Activated T-helper 1 cell treated with anti-CD3 and anti-CD28 coated beads, Interleukin-12 subunit alpha, Interleukin-12 subunit beta, Interleukin-2, Interleukin-4 antibody, amounts not matched to agents 30 ng/mL and 10 ng/mL and 1 ng/mL, durations not matched to agents 14 hours and 24 hours and 36 hours (primary cell): ENCODE results near the gene KRT23. TPM values are rescaled to one million over a fixed set of nuclear protein-coding genes. Genes with fewer than 3 reads are reported as not detected.

ENCODE experiments used
- DNase-seq: peaks from one replicate; pipeline ENCODE4 v3.0.0; 2021; ENCODE audit warnings: low spot score
- H3K27ac Mint-ChIP-seq: one replicate; pipeline ENCODE4 v1.8.0; 2021; ENCODE audit warnings: mild to moderate bottlenecking, mixed read lengths
- H3K27me3 Mint-ChIP-seq: one replicate; pipeline ENCODE4 v1.8.0; 2022; ENCODE audit warnings: mild to moderate bottlenecking, moderate library complexity, mixed read lengths; ENCODE audit not compliant: insufficient read depth
- H3K36me3 Mint-ChIP-seq: one replicate; pipeline ENCODE4 v1.8.0; 2021; ENCODE audit warnings: low read depth, mixed read lengths
- H3K4me1 Mint-ChIP-seq: one replicate; pipeline ENCODE4 v1.8.0; 2021; ENCODE audit warnings: low read depth, mixed read lengths
- H3K4me3 Mint-ChIP-seq: one replicate; pipeline ENCODE4 v1.8.0; 2021; ENCODE audit warnings: mild to moderate bottlenecking, moderate library complexity, mixed read lengths
- H3K9me3 Mint-ChIP-seq: one replicate; pipeline ENCODE4 v1.8.0; 2021; ENCODE audit warnings: mixed read lengths
- intact Hi-C: fragments of 100-400 bp; cut with micrococcal nuclease; formaldehyde crosslinking; loops from one replicate; pipeline ENCODE4 v1.15.1; 2024
- total RNA-seq: library from RNA; stranded (reverse); gene quantifications from 2 replicates; pipeline ENCODE4 v1.2.3, GENCODE V29; 2022

KRT23 gene
- total RNA-seq, 1 donor from 2014 or later, result not detected

- Mint-ChIP-seq H3K27me3 (peaks cover 24% of the 10 kb centered on the region), H3K9me3 (no peaks in the 10 kb centered on the region), H3K4me3 (no peak overlapping the region), H3K4me1 (no peaks in the 10 kb centered on the region), H3K27ac (no peak overlapping the region), H3K36me3 (no peaks in the 10 kb centered on the region)
- intact Hi-C loops, result no loop called here
- no peak for DNase-seq
Observed at GRCh38 chr17:40895106-40895730, 42.2 kb downstream of the KRT23 start.

- intact Hi-C loops, result no loop called here
- DNase-seq, result no peak
- Mint-ChIP-seq H3K9me3 (no peaks in the 10 kb centered on the region), H3K4me1 (no peaks in the 10 kb centered on the region), H3K36me3 (no peaks in the 10 kb centered on the region), H3K27me3 (peaks cover 35% of the 10 kb centered on the region), H3K27ac (no peak overlapping the region), H3K4me3 (no peak overlapping the region)
Observed at GRCh38 chr17:40888196-40888720, 49.2 kb downstream of the KRT23 start.

- intact Hi-C loops, result no loop called here
- no peak for DNase-seq
- Mint-ChIP-seq H3K27ac (no peak overlapping the region), H3K4me1 (no peaks in the 10 kb centered on the region), H3K27me3 (peaks cover 31% of the 10 kb centered on the region), H3K9me3 (no peaks in the 10 kb centered on the region), H3K4me3 (no peak overlapping the region), H3K36me3 (no peaks in the 10 kb centered on the region)
Observed at GRCh38 chr17:40886090-40886489, 51.4 kb downstream of the KRT23 start.

GRCh38 chr17:40884708-40885512 lies 52.5 kb downstream of the KRT23 start, which contains the start of gene KRT20:
Gene KRT20, minus strand, starts transcription at chr17:40885242. Its CDS starts 57 bp downstream, at chr17:40885185.
- intact Hi-C loops, result no loop called here
- Mint-ChIP-seq H3K4me3 (no peak within 1 kb of the TSS), H3K9me3 (no peaks in the 10 kb centered on the region), H3K27ac (no peak within 1 kb of the TSS), H3K36me3 (no peaks in the 10 kb centered on the region), H3K4me1 (no peaks in the 10 kb centered on the region), H3K27me3 (peaks cover 33% of the 10 kb centered on the region)
- DNase-seq, result no peak

GRCh38 chr17:40883626-40884334 lies 53.7 kb downstream of the KRT23 start:
- Mint-ChIP-seq H3K27me3 (peaks cover 27% of the 10 kb centered on the region), H3K4me3 (no peak overlapping the region), H3K9me3 (no peaks in the 10 kb centered on the region), H3K36me3 (no peaks in the 10 kb centered on the region), H3K4me1 (no peaks in the 10 kb centered on the region), H3K27ac (no peak overlapping the region)
- intact Hi-C loops, result no loop called here
- DNase-seq, result no peak

GRCh38 chr17:40883031-40883430 lies 54.4 kb downstream of the KRT23 start:
- intact Hi-C loops, result no loop called here
- DNase-seq, result no peak
- H3K27ac Mint-ChIP-seq, result no peak overlapping the region
- H3K4me3 Mint-ChIP-seq, result no peak overlapping the region
- H3K27me3 Mint-ChIP-seq, result peaks cover 19% of the 10 kb centered on the region
- H3K36me3 Mint-ChIP-seq, result no peaks in the 10 kb centered on the region
- H3K9me3 Mint-ChIP-seq, result no peaks in the 10 kb centered on the region
- H3K4me1 Mint-ChIP-seq, result no peaks in the 10 kb centered on the region

- Mint-ChIP-seq H3K4me1 (no peaks in the 10 kb centered on the region), H3K36me3 (no peaks in the 10 kb centered on the region), H3K4me3 (no peak overlapping the region), H3K27ac (no peak overlapping the region), H3K9me3 (no peaks in the 10 kb centered on the region), H3K27me3 (peaks cover 14% of the 10 kb centered on the region)
- DNase-seq, result no peak
- intact Hi-C loops, result no loop called here
Observed at GRCh38 chr17:40879026-40879425, 58.4 kb downstream of the KRT23 start.

GRCh38 chr17:40878044-40878443 lies 59.4 kb downstream of the KRT23 start:
- Mint-ChIP-seq H3K27ac (no peak overlapping the region), H3K36me3 (no peaks in the 10 kb centered on the region), H3K4me1 (no peaks in the 10 kb centered on the region), H3K27me3 (peaks cover 9% of the 10 kb centered on the region), H3K4me3 (no peak overlapping the region), H3K9me3 (no peaks in the 10 kb centered on the region)
- intact Hi-C loops, result no loop called here
- no peak for DNase-seq

GRCh38 chr17:40873801-40874200 lies 63.6 kb downstream of the KRT23 start:
- Mint-ChIP-seq H3K36me3 (no peaks in the 10 kb centered on the region), H3K4me1 (no peaks in the 10 kb centered on the region), H3K27me3 (peaks cover 13% of the 10 kb centered on the region), H3K4me3 (no peak overlapping the region), H3K27ac (no peak overlapping the region), H3K9me3 (no peaks in the 10 kb centered on the region)
- intact Hi-C loops, result no loop called here
- DNase-seq, result no peak

GRCh38 chr17:40873255-40873654 lies 64.2 kb downstream of the KRT23 start:
- Mint-ChIP-seq H3K4me3 (no peak overlapping the region), H3K27me3 (peaks cover 13% of the 10 kb centered on the region), H3K9me3 (no peaks in the 10 kb centered on the region), H3K36me3 (no peaks in the 10 kb centered on the region), H3K27ac (no peak overlapping the region), H3K4me1 (no peaks in the 10 kb centered on the region)
- no peak for DNase-seq
- intact Hi-C loops, result no loop called here

Other genes with a start within 250 kb of the KRT23 start
- not detected in 2 replicates for gene KRT24, start 233.9 kb downstream of the KRT23 start, total RNA-seq
- not detected in 2 replicates for gene KRT25, start 182.3 kb downstream of the KRT23 start, total RNA-seq
- gene KRT26, start 165.4 kb downstream of the KRT23 start, total RNA-seq, result not detected in 2 replicates
- gene KRT27, start 155.1 kb downstream of the KRT23 start, total RNA-seq, result not detected in 2 replicates
- gene KRT28, start 137.7 kb downstream of the KRT23 start, total RNA-seq, result not detected in 2 replicates
- gene KRT10, start 115.0 kb downstream of the KRT23 start, total RNA-seq, result 27.2 and 28.0 TPM in 2 replicates
- not detected in 2 replicates for gene KRT12, start 70.4 kb downstream of the KRT23 start, total RNA-seq
- gene KRT20, start 52.4 kb downstream of the KRT23 start, total RNA-seq, result not detected in 2 replicates
- not detected in 2 replicates for gene KRT39, start 29.3 kb upstream of the KRT23 start, total RNA-seq
- not detected in 2 replicates for gene KRT40, start 46.7 kb upstream of the KRT23 start, total RNA-seq
- not detected in 2 replicates for gene KRTAP3-3, start 56.5 kb upstream of the KRT23 start, total RNA-seq
- not detected in 2 replicates for gene KRTAP3-2, start 62.3 kb upstream of the KRT23 start, total RNA-seq
- gene KRTAP3-1, start 71.5 kb upstream of the KRT23 start, total RNA-seq, result not detected in 2 replicates
- not detected in 2 replicates for gene KRTAP1-5, start 89.6 kb upstream of the KRT23 start, total RNA-seq
- gene KRTAP1-4, start 92.5 kb upstream of the KRT23 start, total RNA-seq, result not detected in 2 replicates
- gene KRTAP1-3, start 97.2 kb upstream of the KRT23 start, total RNA-seq, result not detected in 2 replicates
- gene KRTAP1-1, start 103.8 kb upstream of the KRT23 start, total RNA-seq, result not detected in 2 replicates
- gene KRTAP2-1, start 109.7 kb upstream of the KRT23 start, total RNA-seq, result not detected in 2 replicates
- not detected in 2 replicates for gene KRTAP2-2, start 117.6 kb upstream of the KRT23 start, total RNA-seq
- not detected in 2 replicates for gene KRTAP2-3, start 122.5 kb upstream of the KRT23 start, total RNA-seq
- not detected in 2 replicates for gene KRTAP2-4, start 128.2 kb upstream of the KRT23 start, total RNA-seq
- gene KRTAP4-7, start 146.5 kb upstream of the KRT23 start, total RNA-seq, result not detected in 2 replicates
- not detected in 2 replicates for gene KRTAP4-8, start 160.5 kb upstream of the KRT23 start, total RNA-seq
- gene KRTAP4-16, start 164.6 kb upstream of the KRT23 start, total RNA-seq, result not detected in 2 replicates
- not detected in 2 replicates for gene KRTAP4-9, start 167.7 kb upstream of the KRT23 start, total RNA-seq
- not detected in 2 replicates for gene KRTAP4-11, start 180.7 kb upstream of the KRT23 start, total RNA-seq
- gene KRTAP4-12, start 186.5 kb upstream of the KRT23 start, total RNA-seq, result not detected in 2 replicates
- not detected in 2 replicates for gene KRTAP4-6, start 202.9 kb upstream of the KRT23 start, total RNA-seq
- gene KRTAP4-5, start 212.2 kb upstream of the KRT23 start, total RNA-seq, result not detected in 2 replicates
- gene KRTAP4-4, start 223.1 kb upstream of the KRT23 start, total RNA-seq, result not detected in 2 replicates
- not detected in 2 replicates for gene KRTAP4-3, start 230.6 kb upstream of the KRT23 start, total RNA-seq
- gene KRTAP4-2, start 240.6 kb upstream of the KRT23 start, total RNA-seq, result not detected in 2 replicates
- gene KRTAP4-1, start 247.3 kb upstream of the KRT23 start, total RNA-seq, result not detected in 2 replicates